GM23338 (cell line): ENCODE data around the gene C10orf71.

Source experiments
- CREB1 ChIP-seq: fragments of 250-450 bp; sonication (Bioruptor Pico); IDR thresholded peaks from 2 replicates; pipeline ENCODE4 v1.5.0; 2020; ENCODE audit warnings: low read depth, mild to moderate bottlenecking, moderate library complexity
- EZH2 ChIP-seq: fragments of 200-600 bp; sonication (generic); IDR thresholded peaks from one replicate; pipeline ENCODE4 v1.8.0; 2017; ENCODE audit warnings: antibody characterized with exemption, mild to moderate bottlenecking, low read depth; ENCODE audit not compliant: unreplicated experiment
- EZH2phosphoT487 ChIP-seq: fragments of 200-600 bp; sonication (generic); IDR thresholded peaks from one replicate; pipeline ENCODE4 v1.8.1; 2018; ENCODE audit warnings: antibody characterized with exemption; ENCODE audit not compliant: unreplicated experiment
- POLR2AphosphoS5 ChIP-seq: IDR thresholded peaks from 2 replicates; pipeline ENCODE4 v1.6.1; 2016; ENCODE audit warnings: antibody characterized with exemption, low read depth
- STAT1 ChIP-seq: IDR thresholded peaks from one replicate; pipeline ENCODE4 v1.6.1; 2016; ENCODE audit warnings: antibody characterized with exemption; ENCODE audit not compliant: unreplicated experiment
- ZNF114 ChIP-seq: fragments of 250-450 bp; sonication (Bioruptor Pico); IDR thresholded peaks from 2 replicates; pipeline ENCODE4 v1.5.0; 2020; ENCODE audit warnings: mild to moderate bottlenecking, moderate library complexity
- ZNF331 ChIP-seq: fragments of 250-450 bp; sonication (Bioruptor Pico); IDR thresholded peaks from 2 replicates; pipeline ENCODE4 v1.5.0; 2020; ENCODE audit warnings: low read depth, mild to moderate bottlenecking, moderate library complexity
- TF ChIP-seq, protein P1 (sequence below), 2 experiments: fragments of 200-600 bp in 1 of 2; sonication (generic) in 1 of 2; conservative IDR thresholded peaks; 2 replicates each; pipeline versions ENCODE4 v1.5.1 to v1.6.1; 2016 to 2017; ENCODE audit warnings: antibody characterized with exemption in 2 of 2, low read depth in 2 of 2, mild to moderate bottlenecking in 2 of 2, moderate library complexity in 1 of 2

DNA sequence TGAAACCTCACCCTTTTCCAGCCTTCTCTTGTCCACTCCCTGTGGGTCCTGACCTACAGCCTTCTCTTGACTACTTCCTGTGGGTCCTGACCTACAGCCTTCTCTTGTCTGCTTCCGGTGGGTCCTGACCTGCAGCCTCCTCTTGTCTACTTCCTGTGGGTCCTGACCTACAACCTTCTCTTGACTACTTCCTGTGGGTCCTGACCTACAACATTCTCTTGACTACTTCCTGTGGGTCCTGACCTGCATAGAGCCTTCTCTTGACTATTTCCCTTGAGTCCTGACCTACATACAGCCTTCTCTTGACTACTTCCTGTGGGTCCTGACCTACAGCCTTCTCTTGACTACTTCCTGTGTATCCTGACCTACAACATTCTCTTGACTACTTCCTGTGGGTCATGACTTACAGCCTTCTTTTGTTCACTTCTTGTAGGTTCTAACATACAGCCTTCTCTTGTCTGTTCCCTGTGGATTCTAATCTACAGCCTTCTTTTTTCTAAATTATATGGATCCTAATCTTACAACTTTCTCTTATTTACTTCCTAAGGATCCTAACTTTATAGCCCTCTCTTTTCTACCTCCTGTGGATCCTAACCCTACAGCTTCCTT, 36.5 kb downstream of the C10orf71 start:
- TF ChIP-seq, protein P1, sequence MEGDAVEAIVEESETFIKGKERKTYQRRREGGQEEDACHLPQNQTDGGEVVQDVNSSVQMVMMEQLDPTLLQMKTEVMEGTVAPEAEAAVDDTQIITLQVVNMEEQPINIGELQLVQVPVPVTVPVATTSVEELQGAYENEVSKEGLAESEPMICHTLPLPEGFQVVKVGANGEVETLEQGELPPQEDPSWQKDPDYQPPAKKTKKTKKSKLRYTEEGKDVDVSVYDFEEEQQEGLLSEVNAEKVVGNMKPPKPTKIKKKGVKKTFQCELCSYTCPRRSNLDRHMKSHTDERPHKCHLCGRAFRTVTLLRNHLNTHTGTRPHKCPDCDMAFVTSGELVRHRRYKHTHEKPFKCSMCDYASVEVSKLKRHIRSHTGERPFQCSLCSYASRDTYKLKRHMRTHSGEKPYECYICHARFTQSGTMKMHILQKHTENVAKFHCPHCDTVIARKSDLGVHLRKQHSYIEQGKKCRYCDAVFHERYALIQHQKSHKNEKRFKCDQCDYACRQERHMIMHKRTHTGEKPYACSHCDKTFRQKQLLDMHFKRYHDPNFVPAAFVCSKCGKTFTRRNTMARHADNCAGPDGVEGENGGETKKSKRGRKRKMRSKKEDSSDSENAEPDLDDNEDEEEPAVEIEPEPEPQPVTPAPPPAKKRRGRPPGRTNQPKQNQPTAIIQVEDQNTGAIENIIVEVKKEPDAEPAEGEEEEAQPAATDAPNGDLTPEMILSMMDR (conservative IDR thresholded peaks at IDR 0.05; ENCODE audit: low read depth in 2 of 2): no peak
- no peak for TF ChIP-seq EZH2phosphoT487
- TF ChIP-seq ZNF331 (CRISPR knock-in tag): no peak
- no peak for TF ChIP-seq CREB1 (CRISPR knock-in tag)
- no peak for TF ChIP-seq POLR2AphosphoS5
- TF ChIP-seq EZH2: no peak
- TF ChIP-seq STAT1: no peak
- no peak for TF ChIP-seq ZNF114
